Upper lobe of left lung (tissue), 6 donors: ENCODE measurements around the gene EFNA3. TPM values are rescaled to one million over a fixed set of nuclear protein-coding genes. Genes with fewer than 3 reads are reported as not detected.

Experiments used
- ATAC-seq, 2 donors: fragments of 200-7000 bp; cut with Tn5 transposase; one replicate each; pipeline ENCODE4 v1.9.1; 2022; ENCODE audit warnings: mild to moderate bottlenecking in 2 of 2, moderate library complexity in 2 of 2; ENCODE audit not compliant: low FRiP score in 2 of 2
- DNase-seq, 2 donors: peaks; one replicate each; pipeline ENCODE4 v3.0.0-alpha.2; 2019 to 2020
- H3K27ac ChIP-seq, 4 donors: fragments of 200-600 bp; sonication (generic); one replicate each; pipeline ENCODE4 v1.5.1; 2016 to 2019
- H3K27me3 ChIP-seq, 4 donors: fragments of 200-600 bp; sonication (generic); one replicate each; pipeline ENCODE4 v1.5.1; 2017 to 2019
- H3K36me3 ChIP-seq, 4 donors: fragments of 200-600 bp; sonication (generic); one replicate each; pipeline ENCODE4 v1.5.1; 2016 to 2019
- H3K4me1 ChIP-seq, 4 donors: fragments of 200-600 bp; sonication (generic); one replicate each; pipeline ENCODE4 v1.5.1; 2018 to 2019
- H3K4me3 ChIP-seq, 4 donors: fragments of 200-600 bp; sonication (generic); one replicate each; pipeline ENCODE4 v1.5.1; 2017 to 2019; ENCODE audit warnings: mild to moderate bottlenecking in 2 of 4, moderate library complexity in 1 of 4
- H3K9me3 ChIP-seq, 4 donors: fragments of 200-600 bp; sonication (generic); one replicate each; pipeline ENCODE4 v1.5.1; 2018 to 2019
- CTCF ChIP-seq, 6 experiments: fragments of 450-650 bp in 4 of 6; fragments of 200-600 bp in 2 of 6; sonication (generic) in 2 of 6; IDR thresholded peaks; one replicate each; pipeline ENCODE4 v1.5.1; 2016 to 2019; ENCODE audit warnings: antibody characterized with exemption in 6 of 6
- EP300 ChIP-seq, 4 donors: sonication (generic); formaldehyde crosslinking; IDR thresholded peaks; one replicate each; pipeline ENCODE4 v1.5.1; 2017; ENCODE audit warnings: antibody characterized with exemption in 4 of 4, control low read depth in 2 of 4
- POLR2A ChIP-seq, 4 donors: fragments of 450-650 bp; IDR thresholded peaks; one replicate each; pipeline ENCODE4 v1.5.1; 2016 to 2017; ENCODE audit warnings: antibody characterized with exemption in 4 of 4, mild to moderate bottlenecking in 2 of 4
- POLR2AphosphoS5 ChIP-seq, 2 donors: sonication (generic); formaldehyde crosslinking; IDR thresholded peaks; one replicate each; pipeline ENCODE4 v1.5.1; 2017; ENCODE audit warnings: antibody characterized with exemption in 2 of 2
- WGBS, 2 donors: methylation state at CpG; one replicate each; pipeline ENCODE4 v1.1.5; 2017 to 2018; 5-methylcytosine and 5-hydroxymethylcytosine counted together
- total RNA-seq, 6 donors: library from RNA; depleted of rRNA in 4 of 6; stranded (reverse); fragments of >200 nt in 4 of 6; gene quantifications; one replicate each; pipeline versions ENCODE4 v1.1.0 to v1.2.1, GENCODE V29; 2016 to 2021
- donor health status: DM: no; HTN: no; CAD: no; lungs with moderate emphysema.
- donor health status: DM: no; HTN: yes; CAD: no; lungs with severe emphysema.

Gene EFNA3
- total RNA-seq, 6 donors from 2014 or later, result 0.33 to 2.1 (median 1.4) TPM

- ATAC-seq (peak; percentile 92 to 95), DNase-seq (peak; percentile 91 to 93)
- Histone ChIP-seq H3K36me3 (peaks cover 4 to 39% (median 22%) of the 10 kb centered on the region in 4 donors), H3K27me3 (no peaks in the 10 kb centered on the region), H3K4me3 (peak within 1 kb of the TSS; percentile 73 to 83 (median 78)), H3K27ac (peak within 1 kb of the TSS; percentile 71 to 91 (median 84)), H3K9me3 (no peaks in the 10 kb centered on the region), H3K4me1 (peaks cover 24 to 36% (median 32%) of the 10 kb centered on the region in 4 donors)
- peak in 1 of 4 donors; percentile 69 for TF ChIP-seq POLR2A (IDR thresholded peaks at IDR 0.05)
- no peak for TF ChIP-seq EP300 (IDR thresholded peaks at IDR 0.05)
- TF ChIP-seq CTCF (IDR thresholded peaks at IDR 0.05), result peak in 1 of 6 experiments; percentile 14
- peak; percentile 37 to 68 for TF ChIP-seq POLR2AphosphoS5 (IDR thresholded peaks at IDR 0.05)
- 0 to 1% methylated on average over 34 to 40 of the region's 57 CpGs for WGBS, 2 donors
Observed at GRCh38 chr1:155063550-155064110, 15.0 kb upstream of the EFNA3 start, which contains the start of gene EFNA4. Gene EFNA4, plus strand, starts transcription at chr1:155063740. Its CDS starts 84 bp downstream, at chr1:155063824.

- Histone ChIP-seq H3K27ac (peak overlapping the region; percentile 71 to 91 (median 84)), H3K4me3 (peak overlapping the region; percentile 73 to 83 (median 78)), H3K4me1 (peaks cover 24 to 36% (median 32%) of the 10 kb centered on the region in 4 donors), H3K27me3 (no peaks in the 10 kb centered on the region), H3K9me3 (no peaks in the 10 kb centered on the region), H3K36me3 (peaks cover 0 to 33% (median 20%) of the 10 kb centered on the region in 4 donors)
- no peak for TF ChIP-seq EP300 (IDR thresholded peaks at IDR 0.05)
- TF ChIP-seq POLR2A (IDR thresholded peaks at IDR 0.05), result no peak
- TF ChIP-seq CTCF (IDR thresholded peaks at IDR 0.05), result no peak
- ATAC-seq, result peak in 1 of 2 donors; percentile 40
- WGBS, 2 donors, result 14 to 16% methylated on average over 11 of the region's 14 CpGs
- no peak for DNase-seq
Observed at GRCh38 chr1:155064111-155064831, 14.4 kb upstream of the EFNA3 start.

- Histone ChIP-seq H3K9me3 (no peaks in the 10 kb centered on the region), H3K27me3 (no peaks in the 10 kb centered on the region), H3K4me3 (no peak overlapping the region), H3K4me1 (peaks cover 24 to 42% (median 32%) of the 10 kb centered on the region in 4 donors), H3K27ac (no peak overlapping the region), H3K36me3 (peaks cover 0 to 26% (median 17%) of the 10 kb centered on the region in 4 donors)
- TF ChIP-seq POLR2A (IDR thresholded peaks at IDR 0.05) (no peak), POLR2AphosphoS5 (IDR thresholded peaks at IDR 0.05) (no peak), EP300 (IDR thresholded peaks at IDR 0.05) (no peak), CTCF (IDR thresholded peaks at IDR 0.05) (no peak)
- WGBS, 2 donors, result 70 to 80% methylated on average over 5 of the region's 5 CpGs
- DNase-seq (no peak), ATAC-seq (no peak)
Observed at GRCh38 chr1:155064832-155065429, 13.7 kb upstream of the EFNA3 start.

- no peaks in the 10 kb centered on the region for H3K9me3 ChIP-seq
- ATAC-seq (no peak), DNase-seq (no peak)
- peaks cover 32 to 52% (median 41%) of the 10 kb centered on the region in 4 donors for H3K4me1 ChIP-seq
- no peak for TF ChIP-seq POLR2AphosphoS5 (IDR thresholded peaks at IDR 0.05)
- TF ChIP-seq POLR2A (IDR thresholded peaks at IDR 0.05), result no peak
- no peak for TF ChIP-seq CTCF (IDR thresholded peaks at IDR 0.05)
- no peak for TF ChIP-seq EP300 (IDR thresholded peaks at IDR 0.05)
- H3K4me3 ChIP-seq, result no peak overlapping the region
- H3K36me3 ChIP-seq, result peaks cover 0 to 10% (median 4%) of the 10 kb centered on the region in 4 donors
- no peaks in the 10 kb centered on the region for H3K27me3 ChIP-seq
- no peak overlapping the region for H3K27ac ChIP-seq
- WGBS, 2 donors, result 87 to 91% methylated on average over 3 to 8 of the region's 8 CpGs
Observed at GRCh38 chr1:155066777-155067176, 11.9 kb upstream of the EFNA3 start.
